Neural cell (in vitro differentiated cells): ENCODE measurements around the gene UBE3B.

Experiments
- CTCF ChIP-seq: fragments of 450-650 bp; IDR thresholded peaks from 2 replicates; pipeline ENCODE4 v1.5.1; 2014; ENCODE audit warnings: antibody characterized with exemption, mild to moderate bottlenecking, moderate library complexity; ENCODE audit not compliant: poor library complexity, severe bottlenecking
- EP300 ChIP-seq: fragments of 450-650 bp; conservative IDR thresholded peaks from 2 replicates; pipeline ENCODE4 v1.6.1; 2014; ENCODE audit warnings: antibody characterized with exemption, mild to moderate bottlenecking, moderate library complexity; ENCODE audit not compliant: poor library complexity, severe bottlenecking
- EZH2 ChIP-seq: fragments of 200-600, 300-800 bp; shearing (Covaris generic), sonication (generic); IDR thresholded peaks from 2 replicates; pipeline ENCODE4 v1.6.1; 2014; ENCODE audit warnings: antibody characterized with exemption, low read length, borderline replicate concordance, mild to moderate bottlenecking; ENCODE audit not compliant: insufficient read depth, poor library complexity, severe bottlenecking
- MXI1 ChIP-seq: fragments of 450-650 bp; conservative IDR thresholded peaks from 2 replicates; pipeline ENCODE4 v1.6.1; 2014; ENCODE audit warnings: antibody characterized with exemption, mild to moderate bottlenecking; ENCODE audit not compliant: poor library complexity, severe bottlenecking
- POLR2AphosphoS5 ChIP-seq: IDR thresholded peaks from 2 replicates; pipeline ENCODE4 v1.6.1; 2012
- RAD21 ChIP-seq: fragments of 450-650 bp; conservative IDR thresholded peaks from 2 replicates; pipeline ENCODE4 v1.6.1; 2014; ENCODE audit warnings: antibody characterized with exemption, mild to moderate bottlenecking, moderate library complexity
- REST ChIP-seq: IDR thresholded peaks from 2 replicates; pipeline ENCODE4 v1.6.1; 2012; ENCODE audit warnings: borderline replicate concordance
- SMC3 ChIP-seq: fragments of 450-650 bp; conservative IDR thresholded peaks from 2 replicates; pipeline ENCODE4 v1.6.1; 2014; ENCODE audit warnings: antibody characterized with exemption, mild to moderate bottlenecking, moderate library complexity; ENCODE audit not compliant: poor library complexity
- TAF1 ChIP-seq: IDR thresholded peaks from 2 replicates; pipeline ENCODE4 v1.6.1; 2012; ENCODE audit warnings: low read depth

GRCh38 chr12:109542876-109543275, 65.4 kb downstream of the UBE3B start:
- TF ChIP-seq CTCF (no peak), RAD21 (no peak), EP300 (no peak), MXI1 (no peak), EZH2 (no peak), REST (no peak), SMC3 (no peak), TAF1 (no peak), POLR2AphosphoS5 (no peak)
